T-helper 9 cell (primary cell): ENCODE measurements around the gene CMSS1.

Source experiments
- DNase-seq: peaks from one replicate; pipeline ENCODE4 v3.0.0-alpha.2; 2020

The CMSS1 gene

DNA sequence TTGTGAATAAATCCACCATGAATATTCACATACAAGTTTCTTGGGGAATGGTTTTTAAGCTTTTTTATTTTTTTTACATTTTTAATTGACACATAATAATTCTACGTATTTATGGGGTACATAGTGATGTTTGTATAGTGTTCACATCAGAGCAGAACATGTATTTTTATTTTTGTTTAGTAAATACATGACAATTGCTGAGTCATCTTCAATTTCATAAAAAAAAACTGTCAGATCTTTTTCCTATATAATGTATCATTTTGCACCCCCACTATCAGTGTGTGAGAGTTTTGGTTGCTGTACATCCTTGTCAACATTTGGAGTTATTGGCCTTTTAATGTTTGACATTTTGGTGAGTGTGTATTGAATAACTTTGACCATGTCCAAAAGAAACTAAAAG, 336.5 kb downstream of the CMSS1 start:
- DNase-seq = no peak

DNA sequence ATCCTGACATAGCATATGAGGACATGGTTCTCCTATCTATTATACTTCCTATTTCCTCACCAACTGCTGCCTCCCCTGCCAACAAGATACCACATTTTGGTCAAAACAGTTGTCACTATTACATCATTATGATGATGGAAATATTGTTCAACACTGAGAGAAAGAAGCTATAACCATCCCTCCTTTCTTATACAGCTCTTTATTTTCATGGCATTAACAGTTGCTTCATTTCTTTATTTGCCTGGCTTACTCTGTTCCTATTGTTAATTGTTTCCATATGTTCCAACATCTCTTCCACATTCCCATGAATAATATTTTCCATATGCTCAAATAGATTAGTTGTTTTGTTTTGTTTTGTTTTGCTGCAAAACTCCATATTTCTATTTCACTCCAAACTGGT, 337.5 kb downstream of the CMSS1 start:
- no peak for DNase-seq

DNA sequence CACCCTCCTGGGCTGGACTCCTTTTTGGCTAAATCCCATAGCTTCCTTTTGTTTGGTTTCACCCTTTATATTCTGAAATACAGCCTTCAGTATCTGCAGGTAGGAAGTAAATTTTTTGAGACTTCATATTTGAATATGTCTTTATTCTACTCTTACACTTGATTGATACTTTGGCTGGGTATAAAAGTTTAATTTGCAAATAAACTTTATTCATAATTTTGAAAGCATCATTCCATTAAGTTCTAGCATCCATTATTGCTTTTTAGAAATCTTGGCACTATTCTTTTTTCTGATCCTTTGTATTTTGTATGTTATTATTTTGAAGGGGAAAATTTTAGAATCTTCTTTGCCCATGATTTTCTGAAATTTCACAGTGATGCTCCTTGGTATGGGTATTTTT, 337.9 kb downstream of the CMSS1 start:
- no peak for DNase-seq

DNA sequence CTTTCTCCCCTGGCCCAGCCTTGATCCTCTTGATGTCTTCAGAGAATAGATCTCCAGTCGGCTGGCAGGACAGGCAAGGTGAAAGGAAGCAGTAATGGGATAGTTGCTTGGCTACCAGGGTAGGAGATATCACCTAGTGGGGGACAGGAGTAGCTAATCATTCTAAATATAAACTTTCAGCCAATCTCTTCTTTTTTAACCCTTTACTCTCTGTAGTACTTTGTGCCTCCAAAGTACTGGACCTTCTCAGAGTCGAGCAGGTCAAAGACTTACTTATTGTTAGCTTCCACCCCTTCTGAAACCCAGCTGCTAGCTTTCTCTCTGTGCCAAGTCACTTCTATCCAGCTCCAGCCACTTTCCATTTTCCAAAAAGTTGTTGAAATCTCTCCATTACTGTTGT, 340.0 kb downstream of the CMSS1 start:
- no peak for DNase-seq

DNA sequence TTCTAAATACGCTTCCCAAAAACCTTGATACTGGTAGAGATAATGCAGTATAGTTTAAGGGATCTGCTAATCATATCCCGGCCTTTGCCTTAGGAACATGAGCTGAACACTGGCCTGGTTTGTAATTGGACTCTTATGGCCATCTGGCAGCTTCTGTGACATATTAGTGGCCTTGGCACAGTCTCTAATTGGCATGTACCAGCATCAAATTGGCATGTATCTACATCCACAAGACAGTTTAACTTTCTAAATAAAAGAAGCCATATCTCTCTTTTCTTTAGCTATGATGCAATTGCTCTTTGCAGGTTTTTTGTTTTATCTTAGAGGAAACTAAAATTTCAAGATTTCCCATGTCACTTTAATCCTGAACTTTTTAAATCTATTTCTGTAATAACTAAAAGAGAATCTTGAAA, 341.3 kb downstream of the CMSS1 start:
- DNase-seq = no peak

- DNase-seq = no peak
Measured at GRCh38 chr3:100159331-100160153, 341.9 kb downstream of the CMSS1 start.

GRCh38 chr3:100160521-100160920, 342.9 kb downstream of the CMSS1 start:
- no peak for DNase-seq

- no peak for DNase-seq
Measured at GRCh38 chr3:100163787-100164186, 346.1 kb downstream of the CMSS1 start.

GRCh38 chr3:100164743-100165142, 347.1 kb downstream of the CMSS1 start:
- DNase-seq = no peak

- DNase-seq = no peak
Measured at GRCh38 chr3:100165926-100166550, 348.4 kb downstream of the CMSS1 start.

DNA sequence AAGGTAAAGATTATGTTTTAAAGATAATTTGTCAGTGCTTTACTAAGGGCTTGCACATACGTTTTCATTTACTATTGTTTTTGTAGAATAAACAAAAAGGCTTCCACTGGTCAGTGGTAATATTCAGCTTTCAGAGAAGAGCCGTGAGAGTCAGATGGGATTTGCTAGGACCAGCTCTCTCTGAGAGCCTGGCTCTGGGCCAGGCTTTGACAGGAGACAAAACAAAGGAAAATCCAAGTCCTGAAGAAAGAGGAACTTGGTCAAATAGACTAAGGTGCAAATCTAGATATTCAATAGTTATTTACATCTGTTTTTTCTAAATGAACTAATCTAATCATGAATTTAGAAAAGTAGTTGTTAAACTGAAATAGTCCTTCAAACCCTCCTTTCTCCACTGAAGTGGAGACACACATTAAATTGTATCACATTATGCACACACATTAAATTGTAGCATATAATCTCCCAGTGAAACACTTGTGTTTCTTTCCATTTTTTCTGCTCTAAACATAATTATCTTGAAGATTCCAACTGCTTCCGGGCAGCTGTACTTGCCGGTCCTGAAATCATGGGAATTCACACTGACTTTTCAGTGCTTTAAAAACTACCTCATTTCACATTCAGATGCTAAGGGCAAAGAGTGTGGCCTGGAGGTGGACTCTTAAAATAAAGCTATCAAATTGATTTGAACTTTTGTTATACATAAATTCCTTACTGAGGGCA, 351.7 kb downstream of the CMSS1 start:
- no peak for DNase-seq

- no peak for DNase-seq
Measured at GRCh38 chr3:100170486-100170885, 352.8 kb downstream of the CMSS1 start.

- no peak for DNase-seq
Measured at GRCh38 chr3:100171211-100171914, 353.7 kb downstream of the CMSS1 start.

DNA sequence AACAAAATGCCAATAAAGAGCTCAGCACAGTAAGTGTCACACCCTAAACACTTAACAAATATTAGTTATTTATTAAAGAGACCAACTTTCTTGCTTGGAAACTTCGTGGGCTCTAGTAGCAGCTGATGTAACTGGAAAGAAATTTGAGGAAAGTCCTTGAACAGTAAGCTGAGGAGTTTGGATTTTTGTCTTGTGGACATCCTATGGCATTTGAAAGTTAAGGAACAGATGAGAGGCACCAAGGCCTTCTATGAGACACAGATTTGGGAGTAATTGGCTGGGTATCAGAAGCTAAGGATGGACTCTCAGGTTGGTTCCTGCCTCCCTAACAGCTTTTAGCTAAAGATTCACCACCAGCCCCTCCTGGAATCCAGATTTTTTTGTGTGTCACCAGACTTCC, 356.3 kb downstream of the CMSS1 start:
- DNase-seq = no peak

- DNase-seq = no peak
Measured at GRCh38 chr3:100175637-100176280, 358.1 kb downstream of the CMSS1 start.

- DNase-seq = no peak
Measured at GRCh38 chr3:100179692-100180349, 362.2 kb downstream of the CMSS1 start.

DNA sequence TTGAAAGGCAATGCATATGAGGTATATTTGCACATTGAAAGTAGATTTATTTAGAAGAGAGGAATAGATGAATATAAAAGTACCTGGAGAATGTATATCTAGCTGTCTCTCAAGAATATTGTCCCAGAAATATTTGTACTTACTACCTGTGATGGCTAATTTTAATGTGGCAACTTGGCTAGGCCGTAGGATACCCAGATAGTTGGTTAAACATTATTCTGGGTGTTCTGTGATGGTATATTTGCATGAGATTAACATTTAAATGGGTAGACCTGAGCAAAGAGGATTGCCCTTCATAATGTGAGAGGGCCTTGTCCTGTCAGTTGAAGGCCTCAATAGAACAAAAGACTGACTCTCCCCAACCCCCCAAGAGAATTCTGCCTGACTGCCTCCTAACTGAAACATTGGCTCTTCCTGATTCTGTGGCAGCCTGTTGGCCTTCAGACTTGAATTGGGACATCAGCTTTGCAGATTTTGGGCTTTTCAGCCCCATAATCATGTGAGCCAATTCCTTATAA, 366.0 kb downstream of the CMSS1 start:
- no peak for DNase-seq

- DNase-seq = no peak
Measured at GRCh38 chr3:100184948-100185570, 367.4 kb downstream of the CMSS1 start.

- no peak for DNase-seq
Measured at GRCh38 chr3:100185847-100186246, 368.2 kb downstream of the CMSS1 start.

DNA sequence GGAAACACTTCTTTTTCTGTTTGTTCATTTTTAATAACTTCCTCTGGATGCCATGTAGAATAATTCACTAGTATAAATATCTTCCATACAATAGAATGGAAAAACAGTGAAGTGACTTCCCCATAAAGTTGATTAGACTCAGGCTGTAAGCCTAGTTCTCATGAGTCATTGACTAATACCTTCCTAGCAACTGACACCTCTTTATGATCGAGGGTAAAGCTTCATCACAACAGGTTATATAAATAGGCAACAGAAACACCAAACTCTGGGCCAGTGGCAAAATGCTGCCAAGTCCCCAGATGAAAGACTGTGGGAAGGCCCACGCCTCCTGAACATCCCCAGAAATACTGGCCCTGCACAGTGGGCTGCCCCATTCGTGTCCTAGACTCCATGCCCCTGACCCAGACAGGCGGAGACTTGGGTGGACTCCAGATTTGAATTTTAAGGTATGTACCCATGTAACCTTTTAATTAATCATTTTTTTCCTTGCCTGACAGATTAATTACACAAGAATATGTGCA, 371.8 kb downstream of the CMSS1 start:
- no peak for DNase-seq

DNA sequence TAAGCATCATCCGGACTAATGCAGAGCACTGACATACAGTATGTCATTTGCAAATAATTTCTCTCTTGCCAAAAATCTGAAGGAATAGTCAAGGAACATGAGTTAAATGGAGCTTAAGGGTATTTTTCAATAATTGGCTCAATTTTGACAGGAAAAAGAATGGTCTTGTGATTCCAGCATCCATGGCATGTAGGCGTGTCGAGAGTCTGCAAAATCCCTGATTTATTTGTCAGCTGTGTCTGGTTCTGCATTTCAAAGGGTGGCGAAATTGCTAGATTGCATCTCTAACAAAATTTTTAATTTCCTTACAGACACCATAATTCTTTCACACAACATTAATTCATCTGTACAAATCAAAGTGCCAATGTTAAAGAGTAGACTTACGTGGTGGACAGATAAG, 377.7 kb downstream of the CMSS1 start:
- DNase-seq = no peak
